Measurements from ENCODE around the gene EXOC3L1. TPM values are rescaled to one million over a fixed set of nuclear protein-coding genes. Genes with fewer than 3 reads are reported as not detected.

EXOC3L1 gene
- total RNA-seq, 1 experiment from 2014 or later: not detected

DNA sequence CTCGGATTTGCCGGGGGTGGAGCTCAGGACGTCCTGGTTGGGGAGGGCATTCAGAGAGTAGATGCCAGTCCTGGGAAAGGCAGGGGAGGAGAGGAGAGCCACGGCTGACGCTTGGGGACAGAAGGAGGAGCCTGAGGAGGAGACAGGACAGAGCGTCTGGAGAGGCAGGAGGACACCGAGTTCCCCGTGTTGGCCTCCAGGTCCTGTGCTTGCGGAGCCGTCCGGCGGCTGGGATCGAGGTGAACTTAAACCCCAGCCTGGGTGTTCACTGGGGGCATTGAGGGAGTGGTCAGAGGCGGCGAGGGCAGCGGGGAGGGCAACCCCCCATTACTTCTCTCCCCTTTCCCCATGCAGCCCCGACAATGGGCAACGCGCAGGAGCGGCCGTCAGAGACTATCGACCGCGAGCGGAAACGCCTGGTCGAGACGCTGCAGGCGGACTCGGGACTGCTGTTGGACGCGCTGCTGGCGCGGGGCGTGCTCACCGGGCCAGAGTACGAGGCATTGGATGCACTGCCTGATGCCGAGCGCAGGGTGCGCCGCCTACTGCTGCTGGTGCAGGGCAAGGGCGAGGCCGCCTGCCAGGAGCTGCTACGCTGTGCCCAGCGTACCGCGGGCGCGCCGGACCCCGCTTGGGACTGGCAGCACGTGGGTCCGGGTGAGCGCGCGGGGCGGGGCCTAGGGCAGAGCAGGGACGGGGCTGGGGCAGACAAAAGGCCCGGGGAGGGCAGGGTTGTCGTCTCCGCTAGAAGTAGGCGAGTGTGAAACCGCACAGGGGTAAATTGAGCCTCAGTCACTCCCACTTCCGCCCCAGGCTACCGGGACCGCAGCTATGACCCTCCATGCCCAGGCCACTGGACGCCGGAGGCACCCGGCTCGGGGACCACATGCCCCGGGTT, 15.9 kb downstream of the EXOC3L1 start:
- DNase-seq (ENCODE audit: low read depth in 1 of 2, low spot score in 2 of 2): peak; percentile 74 to 88
- H3K4me1 ChIP-seq (replicated peaks): peaks cover 39% of the 10 kb centered on the region
- H3K36me3 ChIP-seq: peaks cover 15% of the 10 kb centered on the region
- H3K27me3 ChIP-seq (replicated peaks): no peaks in the 10 kb centered on the region
- no peak overlapping the region for H3K27ac ChIP-seq
- peak overlapping the region; percentile 37 for H3K4me3 ChIP-seq
- H3K9me3 ChIP-seq (replicated peaks): no peaks in the 10 kb centered on the region

DNA sequence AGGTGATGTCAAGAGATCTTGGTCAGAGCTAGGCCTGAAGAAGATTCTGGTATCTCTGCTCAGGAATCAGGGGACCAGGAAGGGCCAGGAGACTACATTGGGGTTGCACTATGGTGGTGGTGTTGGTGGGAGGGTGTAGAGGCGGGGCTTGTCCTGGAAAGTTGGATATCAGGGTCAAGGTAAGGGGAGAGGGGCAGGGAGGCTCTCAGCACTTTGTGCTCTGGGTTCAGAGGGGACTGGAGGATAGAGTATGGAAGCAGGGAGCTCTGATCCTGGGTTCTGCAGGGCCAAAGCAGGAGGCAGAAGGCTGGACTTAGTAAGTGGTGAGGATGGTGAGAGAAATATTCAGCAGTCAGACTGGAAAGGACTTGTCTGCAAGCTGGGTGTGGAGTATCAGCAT, 16.6 kb downstream of the EXOC3L1 start:
- DNase-seq (ENCODE audit: low read depth in 1 of 2, low spot score in 2 of 2): no peak
- Histone ChIP-seq H3K4me1 (replicated peaks) (peaks cover 39% of the 10 kb centered on the region), H3K9me3 (replicated peaks) (no peaks in the 10 kb centered on the region), H3K4me3 (peak overlapping the region; percentile 37), H3K27ac (no peak overlapping the region), H3K27me3 (replicated peaks) (no peaks in the 10 kb centered on the region), H3K36me3 (peaks cover 15% of the 10 kb centered on the region)

DNA sequence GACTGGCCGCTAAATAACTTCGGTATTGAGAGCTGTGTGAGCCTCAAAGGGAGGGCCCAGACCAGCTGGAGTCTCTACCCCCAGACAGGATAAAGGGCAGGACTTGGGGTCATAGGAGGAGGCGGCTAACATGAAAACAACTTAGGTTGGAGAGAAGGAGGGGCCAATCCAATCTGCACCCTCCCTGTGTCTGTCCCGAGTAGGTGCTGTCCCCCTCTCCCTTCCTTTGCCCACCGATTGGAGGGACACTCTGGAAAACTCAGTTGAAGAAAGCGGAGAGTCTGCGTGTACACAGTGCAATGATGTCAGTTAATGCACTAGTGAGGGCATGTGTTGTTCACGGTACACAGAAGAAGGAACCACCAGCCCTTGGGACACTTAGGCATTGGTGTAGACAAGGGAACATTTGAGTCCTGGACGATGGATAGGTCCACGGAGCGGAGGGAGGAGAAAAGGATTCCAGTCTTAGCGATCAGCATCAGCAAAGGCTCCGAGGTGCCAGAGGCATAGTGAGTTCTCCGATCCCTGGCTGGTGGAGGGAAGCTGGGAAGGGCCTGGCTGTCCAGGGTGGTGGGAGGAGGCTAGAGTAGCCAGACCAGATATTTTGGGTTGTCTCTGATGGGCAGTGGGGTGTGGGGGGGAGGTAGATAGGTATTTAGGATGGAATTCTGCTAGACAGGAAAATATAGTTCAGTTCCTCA, 18.8 kb downstream of the EXOC3L1 start:
- peak overlapping the region; percentile 42 for H3K4me3 ChIP-seq
- H3K4me1 ChIP-seq (replicated peaks): peaks cover 39% of the 10 kb centered on the region
- DNase-seq (ENCODE audit: low read depth in 1 of 2, low spot score in 2 of 2): no peak

DNA sequence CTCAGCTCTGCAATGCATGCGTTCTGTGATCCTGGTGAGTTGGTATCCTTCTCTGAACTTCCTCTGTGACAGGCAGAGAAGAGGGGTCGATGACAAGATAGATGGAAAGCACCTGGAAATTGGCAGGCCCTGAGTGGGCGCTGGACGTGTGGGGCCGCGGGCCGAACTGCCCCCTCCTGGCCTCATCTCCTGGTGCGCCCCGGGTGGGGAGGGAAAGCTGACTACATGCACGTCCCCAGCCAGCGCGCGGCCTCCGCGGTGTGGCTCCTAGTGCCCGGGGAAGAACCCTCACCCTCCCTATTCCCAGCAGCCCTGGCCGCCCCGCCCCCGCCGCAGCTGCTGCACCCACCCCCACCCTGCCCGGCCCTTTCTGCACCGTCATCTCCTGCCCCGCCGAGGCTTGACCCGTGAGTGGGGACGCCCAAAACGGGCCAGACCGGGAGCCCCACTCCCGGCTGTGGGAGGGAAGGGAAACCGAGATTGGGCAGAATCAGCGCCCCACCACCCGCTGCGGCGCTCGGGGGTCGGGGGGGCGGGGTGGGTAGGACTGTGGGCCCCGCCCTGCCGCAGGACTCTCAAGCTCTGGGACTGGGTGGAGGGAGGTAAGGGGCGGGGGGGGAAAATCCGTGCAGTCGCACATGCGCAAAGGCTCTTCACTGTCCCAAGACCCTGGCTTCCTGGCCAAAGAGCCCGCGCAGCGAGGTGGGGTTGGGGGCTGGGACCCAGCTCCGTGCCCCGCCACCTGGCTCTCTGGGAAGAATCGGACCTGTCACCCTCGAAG, 19.6 kb downstream of the EXOC3L1 start, which contains the start of gene NOL3:
TSS of gene NOL3 (plus strand) at position 371 of the 781 bp plus-strand sequence.
- Histone ChIP-seq H3K27me3 (replicated peaks) (no peaks in the 10 kb centered on the region), H3K27ac (peak within 1 kb of the TSS; percentile 92), H3K4me3 (peak within 1 kb of the TSS; percentile 42), H3K4me1 (replicated peaks) (peaks cover 39% of the 10 kb centered on the region), H3K36me3 (peaks cover 8% of the 10 kb centered on the region), H3K9me3 (replicated peaks) (no peaks in the 10 kb centered on the region)
- DNase-seq (ENCODE audit: low read depth in 1 of 2, low spot score in 2 of 2): peak; percentile 81 to 90

More for the DNA sequence above, 18.8 kb downstream of the EXOC3L1 start:
- H3K9me3 ChIP-seq (replicated peaks): no peaks in the 10 kb centered on the region
- H3K36me3 ChIP-seq: peaks cover 11% of the 10 kb centered on the region
- H3K27me3 ChIP-seq (replicated peaks): no peaks in the 10 kb centered on the region
- peak overlapping the region; percentile 92 for H3K27ac ChIP-seq

DNA sequence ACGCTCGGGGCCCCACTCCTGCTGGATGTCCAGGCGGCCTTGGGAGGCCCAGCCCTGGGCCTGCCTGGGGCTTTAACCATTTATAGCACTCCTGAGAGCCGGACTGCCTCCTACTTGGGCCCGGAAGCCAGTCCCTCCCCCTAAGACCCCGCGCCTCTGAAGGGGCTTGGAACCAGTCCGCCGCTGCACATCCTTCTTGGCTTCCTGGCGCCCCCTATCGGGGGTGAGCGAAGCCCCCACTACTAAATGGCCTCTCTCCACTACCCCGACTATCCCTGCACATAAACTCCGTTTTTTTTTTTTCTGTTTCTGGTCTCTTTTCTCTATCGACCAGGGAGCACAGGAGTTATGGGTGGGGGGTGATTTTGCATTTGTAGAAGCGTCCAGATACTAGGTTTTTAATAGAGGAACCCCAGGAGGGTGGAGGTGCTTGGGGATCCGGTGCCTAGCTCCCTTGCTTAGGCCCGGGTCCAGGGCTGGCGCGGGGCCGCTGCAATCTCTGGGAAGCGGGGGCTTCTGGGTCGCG, 20.2 kb downstream of the EXOC3L1 start:
- peaks cover 2% of the 10 kb centered on the region for H3K36me3 ChIP-seq
- no peak for DNase-seq (ENCODE audit: low read depth in 1 of 2, low spot score in 2 of 2)
- H3K9me3 ChIP-seq (replicated peaks): no peaks in the 10 kb centered on the region
- H3K27me3 ChIP-seq (replicated peaks): no peaks in the 10 kb centered on the region
- peak overlapping the region; percentile 42 for H3K4me3 ChIP-seq
- peak overlapping the region; percentile 92; the same call in 1 of the 2 replicates for H3K27ac ChIP-seq
- peaks cover 36% of the 10 kb centered on the region for H3K4me1 ChIP-seq (replicated peaks)

DNA sequence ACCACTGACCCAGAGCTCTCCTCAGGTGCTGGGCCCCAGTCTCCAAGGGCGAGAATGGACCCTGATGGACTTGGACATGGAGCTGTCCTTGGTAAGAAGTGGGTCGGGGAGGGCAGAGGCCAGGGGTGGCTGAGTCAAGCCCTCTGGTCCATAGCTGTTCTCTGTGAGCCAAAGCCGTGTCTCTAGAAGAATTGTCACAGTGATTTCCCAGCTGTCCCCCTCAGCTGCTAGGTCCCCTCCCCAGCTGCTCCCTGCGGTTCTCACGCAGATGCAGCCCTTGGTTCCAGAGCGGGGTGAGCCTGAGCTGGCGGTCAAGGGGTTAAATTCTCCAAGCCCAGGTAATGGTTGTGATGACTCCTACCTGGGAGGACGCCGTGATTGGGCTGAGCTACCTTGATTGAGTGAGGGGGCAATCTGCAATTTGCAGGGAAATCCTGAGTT, 20.9 kb downstream of the EXOC3L1 start:
- DNase-seq (ENCODE audit: low read depth in 1 of 2, low spot score in 2 of 2): no peak
- Histone ChIP-seq H3K9me3 (replicated peaks) (no peaks in the 10 kb centered on the region), H3K27ac (no peak overlapping the region), H3K27me3 (replicated peaks) (no peaks in the 10 kb centered on the region), H3K36me3 (no peaks in the 10 kb centered on the region), H3K4me3 (no peak overlapping the region), H3K4me1 (replicated peaks) (peaks cover 29% of the 10 kb centered on the region)

DNA sequence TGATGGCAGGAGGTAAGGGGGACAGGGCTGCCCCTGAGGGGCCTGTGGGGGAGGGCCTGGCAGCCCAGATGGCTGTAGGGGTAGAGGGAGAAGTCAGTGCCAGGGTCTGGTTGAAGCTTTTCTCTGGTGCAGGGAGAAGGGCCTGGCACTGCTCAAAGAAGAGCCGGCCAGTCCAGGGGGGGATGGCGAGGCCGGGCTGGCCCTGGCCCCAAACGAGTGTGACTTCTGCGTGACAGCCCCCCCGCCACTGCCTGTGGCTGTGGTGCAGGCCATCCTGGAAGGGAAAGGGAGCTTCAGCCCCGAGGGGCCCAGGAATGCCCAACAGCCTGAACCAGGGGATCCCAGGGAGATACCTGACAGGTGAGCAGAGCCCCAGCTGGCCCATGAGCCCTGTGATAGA, 22.3 kb downstream of the EXOC3L1 start:
- no peak for DNase-seq (ENCODE audit: low read depth in 1 of 2, low spot score in 2 of 2)
- Histone ChIP-seq H3K36me3 (peaks cover 6% of the 10 kb centered on the region; the same call in 1 of the 2 replicates), H3K4me3 (no peak overlapping the region), H3K27me3 (replicated peaks) (no peaks in the 10 kb centered on the region), H3K27ac (no peak overlapping the region), H3K4me1 (replicated peaks) (peaks cover 19% of the 10 kb centered on the region), H3K9me3 (replicated peaks) (no peaks in the 10 kb centered on the region)

DNA sequence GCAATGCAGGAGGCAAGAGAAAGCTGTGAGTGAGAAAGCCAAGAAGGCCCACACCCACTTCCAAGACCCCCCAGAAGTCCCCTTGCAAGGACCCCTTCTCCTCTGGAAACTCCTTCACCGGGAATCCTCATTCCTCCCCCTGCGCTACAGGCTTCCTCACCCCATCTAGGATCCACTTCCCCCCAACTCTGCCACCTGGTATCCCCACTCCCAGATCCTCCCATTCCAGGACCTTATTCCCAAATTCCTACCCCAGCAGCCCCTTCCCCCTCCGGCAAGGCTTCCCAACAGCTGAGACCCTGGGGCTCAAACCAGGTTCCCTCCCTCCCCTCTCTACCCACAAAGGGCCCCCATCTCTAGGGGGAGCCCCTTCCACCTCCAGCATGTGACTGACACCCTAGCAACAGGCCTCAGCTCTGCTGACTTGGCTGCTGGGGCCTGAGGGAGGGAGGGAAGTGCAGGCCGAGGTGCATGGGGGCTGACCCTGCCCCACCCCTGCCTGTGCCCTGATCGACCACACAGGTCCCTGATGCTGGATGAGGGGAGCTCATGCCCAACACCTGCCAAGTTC, 23.3 kb downstream of the EXOC3L1 start:
- Histone ChIP-seq H3K4me1 (replicated peaks) (peaks cover 19% of the 10 kb centered on the region), H3K27me3 (replicated peaks) (no peaks in the 10 kb centered on the region), H3K4me3 (no peak overlapping the region), H3K27ac (no peak overlapping the region), H3K9me3 (replicated peaks) (no peaks in the 10 kb centered on the region), H3K36me3 (peaks cover 6% of the 10 kb centered on the region; the same call in 1 of the 2 replicates)
- no peak for DNase-seq (ENCODE audit: low read depth in 1 of 2, low spot score in 2 of 2)

DNA sequence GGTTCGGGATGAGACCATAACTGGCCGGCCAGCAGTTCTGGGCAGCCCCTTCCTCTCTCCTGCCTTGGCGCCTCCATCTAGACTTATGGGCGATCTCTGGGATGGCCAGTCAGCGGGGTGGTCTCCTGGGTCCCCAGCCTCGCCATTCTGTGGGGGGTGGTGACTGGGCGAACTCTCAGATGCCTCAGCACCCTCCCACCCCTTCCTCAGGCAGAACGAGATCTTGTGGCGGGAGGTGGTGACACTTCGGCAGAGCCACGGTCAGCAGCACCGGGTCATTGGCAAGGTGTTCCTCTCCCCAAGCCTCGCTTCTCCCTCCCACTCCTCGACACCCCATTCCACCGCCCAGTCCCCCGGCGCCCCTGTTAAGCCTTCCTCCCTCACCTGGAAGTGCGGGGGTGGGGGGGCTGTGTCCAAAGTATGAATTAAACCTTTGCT, 23.8 kb downstream of the EXOC3L1 start:
- no peak for DNase-seq (ENCODE audit: low read depth in 1 of 2, low spot score in 2 of 2)
- Histone ChIP-seq H3K27ac (no peak overlapping the region), H3K9me3 (replicated peaks) (no peaks in the 10 kb centered on the region), H3K4me3 (no peak overlapping the region), H3K27me3 (replicated peaks) (no peaks in the 10 kb centered on the region), H3K36me3 (peaks cover 6% of the 10 kb centered on the region; the same call in 1 of the 2 replicates), H3K4me1 (replicated peaks) (peaks cover 17% of the 10 kb centered on the region)

DNA sequence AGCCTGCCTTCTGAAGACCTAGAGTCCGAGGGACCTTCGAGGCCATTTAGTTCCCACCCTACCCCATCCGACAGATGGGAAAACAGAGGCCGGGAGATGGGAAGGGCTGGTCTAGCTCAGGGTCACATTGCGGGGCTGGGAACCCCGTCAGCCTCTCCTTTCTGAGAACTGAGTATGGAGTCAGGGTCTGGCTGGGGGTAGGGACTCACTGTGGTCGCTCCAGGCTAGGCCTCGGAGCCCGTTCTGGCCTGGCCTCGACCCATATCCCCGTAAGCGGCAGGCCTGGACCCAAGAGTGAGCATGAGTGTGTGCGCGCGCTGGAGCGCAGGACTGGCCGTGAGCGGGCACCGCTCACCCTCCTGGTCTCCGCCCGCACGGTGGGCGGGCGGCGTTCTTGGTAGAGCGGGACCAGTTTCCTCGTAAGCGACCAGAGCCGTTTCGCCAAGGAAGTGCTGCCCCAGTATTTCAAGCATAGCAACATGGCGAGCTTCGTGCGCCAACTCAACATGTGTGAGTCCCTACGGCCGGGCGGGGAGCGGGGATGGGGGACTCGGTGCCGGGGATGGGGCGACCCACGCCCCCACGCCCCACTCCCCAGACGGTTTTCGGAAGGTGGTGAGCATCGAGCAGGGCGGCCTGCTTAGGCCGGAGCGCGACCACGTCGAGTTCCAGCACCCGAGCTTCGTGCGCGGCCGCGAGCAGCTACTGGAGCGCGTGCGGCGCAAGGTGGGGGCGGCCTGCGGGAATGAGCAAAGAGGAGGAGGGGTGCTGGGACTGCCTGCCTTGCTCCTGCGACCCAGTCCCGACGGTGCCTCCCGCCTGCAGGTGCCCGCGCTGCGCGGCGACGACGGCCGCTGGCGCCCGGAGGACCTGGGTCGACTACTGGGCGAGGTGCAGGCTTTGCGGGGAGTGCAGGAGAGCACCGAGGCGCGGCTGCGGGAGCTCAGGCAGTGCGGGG, 24.5 kb downstream of the EXOC3L1 start:
- Histone ChIP-seq H3K4me3 (no peak overlapping the region), H3K36me3 (peaks cover 6% of the 10 kb centered on the region; the same call in 1 of the 2 replicates), H3K27ac (no peak overlapping the region), H3K9me3 (replicated peaks) (no peaks in the 10 kb centered on the region), H3K4me1 (replicated peaks) (peaks cover 16% of the 10 kb centered on the region), H3K27me3 (replicated peaks) (no peaks in the 10 kb centered on the region)
- no peak for DNase-seq (ENCODE audit: low read depth in 1 of 2, low spot score in 2 of 2)

DNA sequence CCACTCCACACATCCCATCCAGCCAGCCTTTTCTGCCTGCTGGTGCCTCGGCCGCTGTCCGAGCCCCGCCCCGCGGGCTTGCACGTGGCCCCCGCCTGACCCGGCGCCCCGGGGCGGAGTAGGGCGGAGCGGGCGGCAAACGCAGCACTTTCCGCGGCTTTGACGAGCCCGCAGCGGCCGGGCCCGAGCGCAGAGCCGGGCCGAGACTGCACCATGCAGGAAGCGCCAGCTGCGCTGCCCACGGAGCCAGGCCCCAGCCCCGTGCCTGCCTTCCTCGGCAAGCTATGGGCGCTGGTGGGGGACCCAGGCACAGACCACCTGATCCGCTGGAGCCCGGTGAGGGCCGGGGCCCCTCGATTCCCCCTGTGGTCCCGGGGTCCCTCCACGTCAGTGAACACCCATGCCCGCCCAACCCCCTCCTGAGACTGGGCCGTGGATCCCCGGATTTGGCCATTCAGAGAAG, 25.3 kb downstream of the EXOC3L1 start, which contains the start of gene HSF4:
TSS of gene HSF4 (plus strand) at position 147 of the 463 bp plus-strand sequence. CDS start at position 214, 67 bp downstream.
- Histone ChIP-seq H3K27me3 (replicated peaks) (no peaks in the 10 kb centered on the region), H3K4me1 (replicated peaks) (peaks cover 14% of the 10 kb centered on the region), H3K27ac (no peak within 1 kb of the TSS), H3K4me3 (no peak within 1 kb of the TSS), H3K36me3 (peaks cover 7% of the 10 kb centered on the region), H3K9me3 (replicated peaks) (no peaks in the 10 kb centered on the region)
- DNase-seq (ENCODE audit: low read depth in 1 of 2, low spot score in 2 of 2): no peak

Data from SJSA1 (cell line).